ENCODE measurements around the gene ZBTB40.

ZBTB40 gene

DNA sequence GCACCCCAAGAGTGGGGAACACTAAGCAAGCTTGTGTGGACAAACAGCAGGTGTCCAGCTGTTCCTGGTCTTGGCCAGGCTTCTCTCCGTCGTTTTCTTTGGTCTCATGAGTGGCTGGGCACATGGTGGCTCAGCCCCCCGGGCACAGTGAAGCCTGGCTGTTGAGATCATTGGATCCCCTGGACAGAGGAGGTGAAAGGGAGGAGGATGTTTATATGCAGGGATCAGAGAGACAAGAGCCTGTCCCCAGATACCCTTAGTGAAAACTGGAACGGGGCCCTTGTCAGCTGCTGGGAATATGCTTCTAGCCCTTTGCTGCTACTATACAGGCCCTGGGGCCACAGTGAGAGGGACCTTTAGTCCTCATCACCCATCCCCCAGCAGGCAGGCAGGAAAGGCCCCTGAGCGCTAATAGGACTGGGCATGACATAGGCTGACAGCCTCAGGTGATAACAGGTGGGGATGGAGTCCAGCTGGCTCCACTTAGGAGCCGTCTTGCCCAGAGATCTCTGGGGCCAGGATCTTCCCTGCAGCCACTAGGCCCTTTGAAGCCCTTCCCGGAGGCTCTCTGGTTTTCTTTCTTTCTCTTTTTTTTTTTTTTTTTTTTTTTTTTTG is 128.0 kb downstream of the ZBTB40 start:
- Histone ChIP-seq H3K9me3 (ENCODE audit: control insufficient read depth, low read length) (no peaks in the 10 kb centered on the region), H3K9ac (ENCODE audit: low read length) (no peak overlapping the region), H3K4me1 (ENCODE audit: control insufficient read depth, insufficient read depth, low read length) (peaks cover 7% of the 10 kb centered on the region), H3K27me3 (replicated peaks; ENCODE audit: control insufficient read depth, insufficient read depth, low read length) (peaks cover 49% of the 10 kb centered on the region), H3K4me3 (ENCODE audit: low read length) (no peak overlapping the region), H3K36me3 (ENCODE audit: control insufficient read depth, insufficient read depth, low read length, severe bottlenecking) (no peaks in the 10 kb centered on the region)
- no peak for DNase-seq (ENCODE audit: low read depth)
